WTC11 (cell line): ENCODE data around the gene HSF2BP.
"Not testable (repeated sequence)": the region's sequence is repeated elsewhere in the genome, so short reads cannot be mapped to it uniquely, and the experiment has no call there.

ENCODE experiments used
- CTCF ChIP-seq: fragments of 200-600 bp; IDR thresholded peaks from 2 replicates; pipeline ENCODE4 v1.8.0; 2022; ENCODE audit warnings: antibody characterized with exemption
- IRF2 ChIP-seq: sonication (generic); formaldehyde crosslinking; IDR thresholded peaks from 2 replicates; pipeline ENCODE4 v1.8.0; 2022; ENCODE audit warnings: low read depth, missing genetic modification reagents, borderline replicate concordance
- PREB ChIP-seq: sonication (generic); formaldehyde crosslinking; IDR thresholded peaks from 2 replicates; pipeline ENCODE4 v1.8.1; 2022; ENCODE audit warnings: mild to moderate bottlenecking, missing genetic modification reagents, moderate library complexity, borderline replicate concordance
- TEAD4 ChIP-seq: sonication (generic); formaldehyde crosslinking; IDR thresholded peaks from 2 replicates; pipeline ENCODE4 v1.8.0; 2022; ENCODE audit warnings: mild to moderate bottlenecking, missing genetic modification reagents

- not testable (repeated sequence) for TF ChIP-seq PREB (CRISPR knock-in tag); TEAD4 (CRISPR knock-in tag); CTCF; IRF2 (CRISPR knock-in tag)
These were observed 142.9 kb downstream of the HSF2BP start for GRCh38 chr21:43516295-43516847.
